HEK293T (cell line): ENCODE data around the gene SERPINH1.

Experiments
- ARNT ChIP-seq: fragments of 450-650 bp; IDR thresholded peaks from 2 replicates; pipeline ENCODE4 v1.6.1; 2017; ENCODE audit warnings: mild to moderate bottlenecking
- BHLHE40 ChIP-seq: fragments of 450-650 bp; IDR thresholded peaks from 2 replicates; pipeline ENCODE4 v1.6.1; 2016; ENCODE audit warnings: mild to moderate bottlenecking, moderate library complexity, borderline replicate concordance
- CTBP1 ChIP-seq: fragments of 450-650 bp; IDR thresholded peaks from 2 replicates; pipeline ENCODE4 v1.6.1; 2016; ENCODE audit warnings: borderline replicate concordance
- FOXA1 ChIP-seq: fragments of 450-650 bp; IDR thresholded peaks from 2 replicates; pipeline ENCODE4 v1.6.1; 2016; ENCODE audit warnings: mild to moderate bottlenecking
- FOXK2 ChIP-seq: fragments of 450-650 bp; IDR thresholded peaks from 2 replicates; pipeline ENCODE4 v1.6.1; 2016; ENCODE audit warnings: mild to moderate bottlenecking
- LEF1 ChIP-seq: fragments of 450-650 bp; IDR thresholded peaks from 2 replicates; pipeline ENCODE4 v1.6.1; 2017; ENCODE audit warnings: mild to moderate bottlenecking, borderline replicate concordance
- NFRKB ChIP-seq: fragments of 450-650 bp; IDR thresholded peaks from 2 replicates; pipeline ENCODE4 v1.6.1; 2016; ENCODE audit warnings: mild to moderate bottlenecking, moderate library complexity
- PKNOX1 ChIP-seq: fragments of 450-650 bp; IDR thresholded peaks from 2 replicates; pipeline ENCODE4 v1.6.1; 2016
- SP1 ChIP-seq: fragments of 450-650 bp; IDR thresholded peaks from 2 replicates; pipeline ENCODE4 v1.6.1; 2017
- ZNF384 ChIP-seq: fragments of 450-650 bp; IDR thresholded peaks from 2 replicates; pipeline ENCODE4 v1.6.1; 2016

- no peak for TF ChIP-seq LEF1
- TF ChIP-seq CTBP1: no peak
- TF ChIP-seq FOXK2: no peak
- TF ChIP-seq SP1: no peak
- no peak for TF ChIP-seq BHLHE40
- no peak for TF ChIP-seq NFRKB
- no peak for TF ChIP-seq FOXA1
- no peak for TF ChIP-seq ARNT
- TF ChIP-seq ZNF384: no peak
- no peak for TF ChIP-seq PKNOX1
Observed at GRCh38 chr11:75556275-75556674, 5.8 kb upstream of the SERPINH1 start.
